Stimulated activated CD8-positive, alpha-beta memory T cell treated with anti-CD3 and anti-CD28 coated beads, Interleukin-15, amount 100 ng/mL, for 4 hours (primary cell): ENCODE data around the gene FRK.
"Not testable (repeated sequence)": the region's sequence is repeated elsewhere in the genome, so short reads cannot be mapped to it uniquely, and the experiment has no call there.

Source experiments
- DNase-seq, 2 donors: peaks; one replicate each; pipeline ENCODE4 v3.0.0-alpha.2; 2020; ENCODE audit warnings: low read depth in 2 of 2

FRK gene

GRCh38 chr6:116010386-116010785 is 50.3 kb downstream of the FRK start:
- no peak for DNase-seq

GRCh38 chr6:116008470-116009243 is 52.0 kb downstream of the FRK start:
- DNase-seq = no peak

DNA sequence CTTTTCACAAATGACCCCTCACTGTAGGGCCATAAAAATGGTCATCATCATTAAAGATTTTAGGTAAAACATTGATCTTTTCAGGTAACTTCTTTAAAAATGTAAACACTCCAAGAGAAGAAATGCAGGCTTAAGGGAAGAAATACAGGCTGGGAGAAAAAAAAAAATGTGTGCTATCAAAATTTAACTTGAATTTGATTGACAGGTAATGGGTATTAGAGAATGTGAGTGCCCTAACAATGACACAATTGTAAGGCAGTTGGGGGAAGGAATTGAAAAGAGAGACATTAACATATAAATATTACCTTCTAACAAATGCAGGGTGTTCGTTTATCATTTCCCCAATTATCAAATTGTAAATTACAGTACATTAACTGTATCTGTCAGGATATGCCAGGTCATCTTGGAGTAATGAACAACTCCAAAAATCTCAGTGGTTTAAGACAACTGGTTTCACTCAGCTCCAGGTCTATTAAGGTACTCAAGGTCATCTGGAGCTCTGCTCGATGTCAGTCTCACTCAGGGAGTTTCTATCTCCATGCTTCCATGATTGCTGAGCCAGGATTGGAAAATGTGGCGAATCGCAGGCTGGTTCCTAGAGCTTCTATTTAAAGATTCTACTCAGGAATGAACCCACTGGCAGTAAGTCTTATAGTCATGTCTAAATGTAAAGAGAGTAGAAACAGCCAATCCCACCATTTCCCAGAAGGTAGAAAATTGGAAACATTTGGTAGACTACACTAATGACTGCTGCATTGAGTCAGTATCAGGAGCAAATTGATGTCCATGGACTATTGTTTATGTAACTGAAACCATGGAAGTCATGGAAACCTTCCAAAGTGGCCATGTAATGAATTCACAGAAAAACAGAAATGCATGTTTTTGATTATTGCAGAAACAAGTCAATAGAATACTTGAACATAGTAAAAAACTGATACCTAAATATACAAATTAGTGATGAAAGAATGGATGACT is 55.6 kb downstream of the FRK start:
- DNase-seq = no peak

- no peak for DNase-seq
These were observed 57.0 kb downstream of the FRK start for GRCh38 chr6:116003668-116004067.

DNA sequence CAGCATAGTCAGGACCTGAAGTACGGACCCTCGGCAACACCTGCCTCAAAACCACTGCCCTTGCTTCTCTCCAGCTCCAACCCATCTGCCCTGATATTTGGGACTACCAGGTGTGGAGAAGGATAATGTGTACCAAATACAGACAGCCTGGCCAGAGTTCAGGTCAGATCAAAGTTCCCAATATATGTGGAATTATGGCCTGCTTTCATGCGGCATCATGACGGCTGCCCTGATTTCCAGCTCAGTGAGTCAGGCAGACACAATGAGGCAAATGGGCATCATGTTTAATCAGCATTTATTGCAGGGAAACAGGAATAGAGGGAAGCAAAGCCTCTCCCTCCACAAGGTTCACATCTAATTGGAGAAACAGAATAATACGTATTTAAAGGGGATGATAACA is 57.9 kb downstream of the FRK start:
- no peak for DNase-seq

DNA sequence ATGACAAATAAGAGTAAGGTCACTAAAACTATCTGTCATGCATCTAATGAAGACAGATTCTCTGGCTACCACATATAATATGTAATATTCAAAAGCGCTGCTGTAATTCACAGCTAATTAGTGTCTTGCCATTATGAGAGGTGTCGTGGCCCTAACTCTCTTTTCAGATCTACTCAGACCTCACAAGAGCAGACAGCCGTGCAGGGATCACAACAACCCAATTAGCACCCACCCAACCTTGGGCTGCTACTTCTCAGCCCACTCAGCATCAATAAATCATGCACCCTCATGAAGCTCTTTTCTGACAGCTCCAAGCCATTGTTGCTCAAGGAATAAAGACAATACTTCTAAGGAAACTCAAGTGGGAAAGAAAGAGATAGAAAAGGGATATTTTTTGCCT is 61.5 kb downstream of the FRK start:
- no peak for DNase-seq

GRCh38 chr6:115997990-115998585 is 62.6 kb downstream of the FRK start:
- DNase-seq = no peak

- no peak for DNase-seq
These were observed 74.7 kb downstream of the FRK start for GRCh38 chr6:115986026-115986425.

DNA sequence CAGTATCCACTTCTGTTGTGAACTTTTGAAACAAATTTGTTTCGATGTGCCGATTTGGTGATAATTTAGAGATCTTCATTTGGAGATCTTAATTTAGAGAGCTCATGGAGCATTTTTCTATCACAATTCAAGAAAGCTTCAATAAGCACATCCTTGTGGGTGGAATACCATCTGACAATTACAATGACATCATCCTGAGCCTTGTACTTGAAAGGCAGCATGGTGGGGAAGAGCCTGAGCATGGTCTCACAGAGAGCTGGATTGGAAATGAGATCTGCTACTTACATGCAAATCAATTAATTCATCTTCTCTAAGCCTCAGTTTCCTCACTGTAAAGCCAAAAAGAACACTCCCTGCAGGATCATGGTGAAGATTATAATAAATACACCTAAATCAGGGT is 75.9 kb downstream of the FRK start:
- DNase-seq = no peak

GRCh38 chr6:115983998-115984397 is 76.7 kb downstream of the FRK start:
- DNase-seq = no peak

DNA sequence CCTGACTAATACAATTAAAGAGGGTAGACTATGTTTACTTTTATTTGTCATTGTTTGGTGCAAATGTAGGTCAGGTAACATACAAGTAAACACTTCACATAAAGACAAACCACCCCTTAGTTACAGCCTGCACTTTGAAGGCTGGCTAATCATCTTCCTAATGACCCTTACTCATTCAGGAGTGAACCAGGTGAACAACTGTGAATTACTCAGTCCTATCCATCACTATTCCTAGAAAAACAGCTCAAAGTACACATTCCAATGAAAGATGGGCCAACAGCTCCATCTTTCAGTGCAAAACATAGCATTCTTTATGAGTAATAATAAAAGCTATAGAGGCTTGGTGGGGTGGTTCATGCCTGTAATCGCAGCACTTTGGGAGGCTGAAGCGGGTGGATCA is 78.2 kb downstream of the FRK start:
- no peak for DNase-seq

GRCh38 chr6:115977220-115977619 is 83.5 kb downstream of the FRK start:
- no peak for DNase-seq

DNA sequence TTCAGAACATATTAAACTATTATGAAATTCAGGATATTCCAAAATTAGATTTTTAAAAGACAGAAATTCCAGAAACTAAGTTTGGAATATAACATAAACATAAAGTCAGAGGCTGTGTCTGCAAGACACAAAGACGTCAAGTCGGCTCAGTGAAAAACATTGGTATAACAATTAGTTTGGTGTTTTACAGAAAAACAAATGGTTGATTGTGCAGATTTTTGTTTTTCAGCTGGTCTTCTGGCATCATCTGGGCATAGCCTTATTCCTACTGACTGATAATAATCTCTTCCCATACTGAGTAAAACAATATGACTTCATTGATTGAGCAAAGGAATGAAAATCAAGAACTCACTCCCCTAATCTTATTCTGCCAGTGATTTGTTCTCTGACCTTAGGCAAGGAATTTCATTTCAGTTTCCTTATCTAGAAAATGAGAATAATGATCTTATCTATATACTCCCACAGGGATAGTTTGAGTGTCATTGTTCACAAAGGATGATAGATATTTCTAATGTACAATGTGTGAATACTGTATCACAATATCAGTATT is 84.3 kb downstream of the FRK start:
- no peak for DNase-seq

GRCh38 chr6:115972679-115973078 is 88.0 kb downstream of the FRK start:
- DNase-seq = no peak

DNA sequence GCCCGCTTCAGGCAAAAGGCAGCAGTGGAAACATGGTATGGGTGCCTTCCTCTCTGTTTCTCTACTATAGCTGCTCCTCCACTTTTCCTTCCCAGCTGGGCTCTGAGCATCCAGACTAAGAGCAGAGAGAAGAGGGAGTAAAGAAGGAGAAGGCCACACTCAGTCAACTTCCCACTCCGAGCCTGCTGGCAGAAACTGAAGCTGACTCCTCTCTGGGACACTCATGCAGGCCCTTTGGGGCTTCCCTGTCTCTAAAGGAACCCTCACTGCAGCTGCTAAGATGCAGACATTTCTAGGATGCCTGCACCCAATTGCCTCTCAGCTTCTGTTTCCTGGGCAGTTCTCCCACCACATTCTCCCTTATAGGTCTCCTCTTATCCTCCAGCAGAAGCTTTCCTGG is 88.9 kb downstream of the FRK start:
- no peak for DNase-seq

DNA sequence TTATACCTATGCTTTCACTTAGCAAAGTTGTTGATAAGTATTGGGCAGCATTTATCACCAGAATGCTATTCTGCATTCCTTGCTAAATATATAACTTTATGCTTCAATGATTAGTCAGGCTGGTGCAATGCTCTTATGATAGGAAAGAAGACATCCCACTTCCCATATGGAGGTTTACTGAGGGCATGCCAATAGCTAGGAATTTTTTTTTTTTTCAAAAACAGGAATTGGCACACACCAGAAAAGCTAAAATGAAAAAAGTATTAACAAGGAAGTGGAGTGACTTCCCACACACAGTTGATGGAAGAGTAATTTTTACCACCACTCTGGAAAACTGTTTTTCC is 90.8 kb downstream of the FRK start:
- DNase-seq = no peak

DNA sequence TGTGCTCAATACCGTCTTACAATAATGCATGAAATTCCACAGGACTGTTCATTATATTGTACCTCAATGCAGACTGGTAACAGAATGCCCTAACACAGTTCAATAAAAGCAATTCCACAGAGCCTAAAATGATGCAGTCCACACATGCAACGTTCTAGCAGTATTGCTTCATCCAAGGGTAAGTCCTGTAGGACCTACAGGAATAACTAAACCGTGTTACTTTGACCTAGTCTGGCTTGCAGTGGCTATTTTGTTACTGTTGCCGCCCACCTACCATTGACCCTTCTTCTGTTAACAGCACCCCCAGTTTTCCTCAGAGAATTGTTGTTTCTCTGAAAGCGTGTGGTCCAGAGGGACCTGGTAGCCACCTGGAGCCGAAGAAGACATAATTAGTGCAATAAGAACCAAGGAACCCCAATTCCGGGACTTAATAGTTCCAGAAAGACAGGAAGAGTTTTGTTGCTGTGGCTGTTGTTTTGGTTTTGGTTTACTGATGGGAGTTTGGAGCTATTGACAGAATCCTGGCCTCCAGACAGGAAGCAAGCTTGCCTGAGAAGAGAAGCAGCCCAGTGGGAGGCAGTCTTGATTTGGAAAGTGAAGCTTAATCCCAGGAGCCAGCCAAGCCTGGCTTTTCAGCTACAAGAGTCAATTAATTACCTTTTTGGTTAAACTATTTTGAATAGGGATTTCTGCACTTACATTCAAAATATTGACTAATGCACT is 91.3 kb downstream of the FRK start:
- no peak for DNase-seq

DNA sequence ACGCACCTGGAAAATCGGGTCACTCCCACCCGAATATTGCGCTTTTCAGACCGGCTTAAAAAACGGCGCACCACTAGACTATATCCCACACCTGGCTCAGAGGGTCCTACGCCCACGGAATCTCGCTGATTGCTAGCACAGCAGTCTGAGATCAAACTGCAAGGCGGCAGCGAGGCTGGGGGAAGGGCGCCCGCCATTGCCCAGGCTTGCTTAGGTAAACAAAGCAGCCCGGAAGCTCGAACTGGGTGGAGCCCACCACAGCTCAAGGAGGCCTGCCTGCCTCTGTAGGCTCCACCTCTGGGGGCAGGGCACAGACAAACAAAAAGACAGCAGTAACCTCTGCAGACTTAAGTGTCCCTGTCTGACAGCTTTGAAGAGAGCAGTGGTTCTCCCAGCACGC is 100.4 kb downstream of the FRK start:
- not testable (repeated sequence) for DNase-seq

- no peak for DNase-seq
These were observed 101.7 kb downstream of the FRK start for GRCh38 chr6:115958958-115959357.

DNA sequence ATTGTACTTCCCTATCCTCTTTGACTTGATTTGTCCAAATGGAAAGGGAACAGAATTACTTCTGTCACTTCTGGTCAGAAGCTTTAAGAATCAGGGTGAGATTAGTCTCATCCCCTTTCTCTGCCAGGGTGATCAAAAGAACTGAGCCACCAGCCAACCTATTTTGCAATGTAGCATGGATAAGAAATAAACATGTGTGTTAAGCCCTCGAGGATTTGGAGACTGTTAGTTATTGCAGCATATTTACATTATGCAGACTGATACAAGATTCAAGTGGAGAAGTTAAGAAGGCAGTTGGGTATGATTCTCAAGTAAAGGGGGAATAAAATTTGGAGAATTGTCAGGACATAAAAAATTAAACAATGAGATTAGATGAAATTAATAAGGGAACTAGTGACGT is 106.0 kb downstream of the FRK start:
- no peak for DNase-seq

DNA sequence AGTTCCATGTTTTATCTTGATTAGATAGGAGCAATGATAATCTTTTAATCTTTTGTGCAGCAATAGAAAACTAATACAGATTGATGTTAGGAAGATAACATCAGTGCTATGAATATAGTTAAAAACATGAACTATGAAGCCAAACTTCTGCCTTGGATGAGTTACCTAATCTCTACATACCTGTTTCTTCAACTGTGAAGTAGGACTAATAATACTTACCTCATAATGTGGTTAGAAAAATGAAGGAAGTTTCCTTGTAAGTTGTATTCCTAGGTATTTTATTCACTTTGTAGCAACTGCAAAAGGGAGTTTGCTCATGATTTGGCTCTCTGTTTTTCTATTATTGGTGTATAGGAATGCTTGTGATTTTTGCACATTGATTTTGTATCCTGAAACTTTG is 111.9 kb downstream of the FRK start:
- DNase-seq = no peak
